Esophagus squamous epithelium (tissue), 4 donors: ENCODE results near the gene MPV17L2.

Experiments
- CTCF ChIP-seq, 6 experiments: fragments of 450-650 bp in 4 of 6; fragments of 200-600 bp in 2 of 6; sonication (generic) in 2 of 6; IDR thresholded peaks; one replicate each; pipeline ENCODE4 v1.5.1; 2016 to 2019; ENCODE audit warnings: antibody characterized with exemption in 6 of 6, mild to moderate bottlenecking in 4 of 6, moderate library complexity in 4 of 6
- POLR2A ChIP-seq, 4 donors: fragments of 450-650 bp; IDR thresholded peaks; one replicate each; pipeline ENCODE4 v1.6.1; 2017; ENCODE audit warnings: antibody characterized with exemption in 4 of 4, mild to moderate bottlenecking in 4 of 4, moderate library complexity in 3 of 4

GRCh38 chr19:18223860-18224524 lies 31.0 kb downstream of the MPV17L2 start:
- TF ChIP-seq POLR2A (IDR thresholded peaks at IDR 0.05) (no peak), CTCF (IDR thresholded peaks at IDR 0.05) (peak in 1 of 6 experiments; percentile 9)
